GM23338 (cell line): ENCODE data around the gene RPL37A. TPM values are rescaled to one million over a fixed set of nuclear protein-coding genes. Genes with fewer than 3 reads are reported as not detected.

ENCODE experiments used
- ATAC-seq: fragments of 200-7000 bp; cut with Tn5 transposase; 3 replicates; pipeline ENCODE4 v1.9.1; 2020
- DNase-seq: peaks from one replicate; pipeline ENCODE4 v3.0.0-alpha.2; 2015; ENCODE audit warnings: low spot score
- H2AFZ ChIP-seq: fragments of 200-600 bp; sonication (generic); 2 replicates; pipeline ENCODE4 v1.8.0; 2016; ENCODE audit warnings: antibody characterized with exemption, mild to moderate bottlenecking, moderate library complexity
- H3F3A ChIP-seq: fragments of 200-600 bp; sonication (generic); replicated peaks from 2 replicates; pipeline ENCODE4 v1.8.0; 2017; ENCODE audit warnings: antibody characterized with exemption, mixed run types, low read depth
- H3K27ac ChIP-seq: fragments of 200-600 bp; sonication (generic); 2 replicates; pipeline ENCODE4 v1.6.1; 2016; ENCODE audit warnings: low read depth
- H3K27me3 ChIP-seq: fragments of 200-600 bp; sonication (generic); 2 replicates; pipeline ENCODE4 v1.8.0; 2016; ENCODE audit warnings: mild to moderate bottlenecking, mixed run types, moderate library complexity; ENCODE audit not compliant: insufficient read depth
- H3K36me3 ChIP-seq: fragments of 200-600 bp; sonication (generic); 2 replicates; pipeline ENCODE4 v1.8.0; 2016; ENCODE audit warnings: mild to moderate bottlenecking; ENCODE audit not compliant: insufficient read depth
- H3K4me1 ChIP-seq: fragments of 200-600 bp; sonication (generic); 2 replicates; pipeline ENCODE4 v1.8.0; 2016; ENCODE audit warnings: mild to moderate bottlenecking, moderate library complexity; ENCODE audit not compliant: insufficient read depth
- H3K4me2 ChIP-seq: fragments of 200-600 bp; sonication (generic); 2 replicates; pipeline ENCODE4 v1.7.1; 2017; ENCODE audit warnings: mixed run types
- H3K4me3 ChIP-seq: fragments of 200-600 bp; sonication (generic); 2 replicates; pipeline ENCODE4 v1.6.1; 2016; ENCODE audit warnings: mixed run types
- H3K79me2 ChIP-seq: fragments of 200-600 bp; sonication (generic); replicated peaks from 2 replicates; pipeline ENCODE4 v1.8.0; 2017; ENCODE audit warnings: mild to moderate bottlenecking; ENCODE audit not compliant: insufficient read depth
- H3K9me2 ChIP-seq: fragments of 200-600 bp; sonication (generic); 2 replicates; pipeline ENCODE4 v1.8.0; 2017; ENCODE audit not compliant: insufficient read depth
- H4K20me1 ChIP-seq: fragments of 200-600 bp; sonication (generic); replicated peaks from 2 replicates; pipeline ENCODE4 v1.8.0; 2017; ENCODE audit warnings: mild to moderate bottlenecking; ENCODE audit not compliant: insufficient read depth
- H3K27ac Mint-ChIP-seq: 2 replicates; pipeline ENCODE4 v1.8.0; 2020; ENCODE audit warnings: inconsistent platforms, mild to moderate bottlenecking, moderate library complexity, mixed read lengths
- H3K27me3 Mint-ChIP-seq: 3 replicates; pipeline ENCODE4 v1.8.0; 2022; ENCODE audit warnings: low read depth, mild to moderate bottlenecking, moderate library complexity, mixed read lengths, inconsistent platforms; ENCODE audit not compliant: insufficient read depth, poor library complexity
- H3K36me3 Mint-ChIP-seq: 3 replicates; pipeline ENCODE4 v1.8.0; 2021; ENCODE audit warnings: low read depth, mild to moderate bottlenecking, inconsistent platforms, moderate library complexity, mixed read lengths
- H3K4me1 Mint-ChIP-seq: 3 replicates; pipeline ENCODE4 v1.8.0; 2020; ENCODE audit warnings: mild to moderate bottlenecking, inconsistent platforms, mixed read lengths
- H3K4me3 Mint-ChIP-seq: 3 replicates; pipeline ENCODE4 v1.8.0; 2021; ENCODE audit warnings: moderate library complexity, mild to moderate bottlenecking, inconsistent platforms, mixed read lengths
- H3K9me3 Mint-ChIP-seq: 3 replicates; pipeline ENCODE4 v1.8.0; 2020; ENCODE audit warnings: moderate library complexity, mild to moderate bottlenecking, inconsistent platforms, mixed read lengths
- ETS1 ChIP-seq: IDR thresholded peaks from 2 replicates; pipeline ENCODE4 v1.6.1; 2016; ENCODE audit warnings: antibody characterized with exemption
- EZH2phosphoT487 ChIP-seq: fragments of 200-600 bp; sonication (generic); IDR thresholded peaks from one replicate; pipeline ENCODE4 v1.8.1; 2018; ENCODE audit warnings: antibody characterized with exemption; ENCODE audit not compliant: unreplicated experiment
- JUNB ChIP-seq: IDR thresholded peaks from one replicate; pipeline ENCODE4 v1.6.1; 2016; ENCODE audit warnings: antibody characterized with exemption; ENCODE audit not compliant: unreplicated experiment
- NANOG ChIP-seq: IDR thresholded peaks from 2 replicates; pipeline ENCODE4 v1.6.1; 2016; ENCODE audit warnings: antibody characterized with exemption, borderline replicate concordance
- ZNF114 ChIP-seq: fragments of 250-450 bp; sonication (Bioruptor Pico); IDR thresholded peaks from 2 replicates; pipeline ENCODE4 v1.5.0; 2020; ENCODE audit warnings: mild to moderate bottlenecking, moderate library complexity
- ZNF462 ChIP-seq: fragments of 250-450 bp; sonication (Bioruptor Pico); IDR thresholded peaks from 2 replicates; pipeline ENCODE4 v1.5.0; 2020; ENCODE audit warnings: mild to moderate bottlenecking, moderate library complexity
- polyA plus RNA-seq: library from polyadenylated mRNA; unstranded; fragments of >200 nt; fragmentation: Nextera tagmentation; extraction: Ambion mirVana; gene quantifications from 2 replicates; pipeline ENCODE4 v1.2.1, GENCODE V29; 2016
- total RNA-seq: library from RNA; depleted of rRNA; stranded (reverse); fragments of >200 nt; shearing (Covaris generic); gene quantifications from 2 replicates; pipeline ENCODE4 v1.2.3, GENCODE V29; 2014
- TF ChIP-seq, protein P1 (sequence below): IDR thresholded peaks from one replicate; pipeline ENCODE4 v1.6.1; 2018; ENCODE audit warnings: antibody characterized with exemption; ENCODE audit not compliant: unreplicated experiment
- TF ChIP-seq, protein P2 (sequence below), 2 experiments: fragments of 200-600 bp in 1 of 2; sonication (generic) in 1 of 2; conservative IDR thresholded peaks; 2 replicates each; pipeline versions ENCODE4 v1.5.1 to v1.6.1; 2016 to 2017; ENCODE audit warnings: antibody characterized with exemption in 2 of 2, low read depth in 2 of 2, mild to moderate bottlenecking in 2 of 2, moderate library complexity in 1 of 2

Gene RPL37A
- total and polyA plus RNA-seq, 2 experiments from 2014 or later = 1,118 to 5,036 TPM

DNA sequence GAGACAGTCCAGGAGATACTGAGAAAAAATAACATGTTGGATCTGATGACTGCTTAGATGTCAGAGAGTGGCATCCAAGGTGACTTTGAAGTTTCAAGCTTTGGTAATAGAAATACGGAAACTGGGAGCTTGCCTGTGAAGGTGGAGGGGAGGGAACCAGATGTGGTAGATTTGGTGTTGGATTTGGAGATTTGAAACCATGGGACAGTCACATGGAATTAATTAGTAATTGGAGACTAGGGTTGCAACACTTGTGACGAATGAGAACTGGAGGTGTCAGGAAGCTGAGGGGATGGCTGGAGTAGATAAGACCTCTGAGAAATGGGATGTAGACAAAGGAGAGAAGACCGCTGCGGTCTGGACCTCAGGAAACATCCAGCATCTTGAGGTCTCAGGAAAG is 46.7 kb downstream of the RPL37A start (continued):
- TF ChIP-seq ZNF462 (CRISPR knock-in tag) (no peak), NANOG (no peak)
- TF ChIP-seq, protein P1, sequence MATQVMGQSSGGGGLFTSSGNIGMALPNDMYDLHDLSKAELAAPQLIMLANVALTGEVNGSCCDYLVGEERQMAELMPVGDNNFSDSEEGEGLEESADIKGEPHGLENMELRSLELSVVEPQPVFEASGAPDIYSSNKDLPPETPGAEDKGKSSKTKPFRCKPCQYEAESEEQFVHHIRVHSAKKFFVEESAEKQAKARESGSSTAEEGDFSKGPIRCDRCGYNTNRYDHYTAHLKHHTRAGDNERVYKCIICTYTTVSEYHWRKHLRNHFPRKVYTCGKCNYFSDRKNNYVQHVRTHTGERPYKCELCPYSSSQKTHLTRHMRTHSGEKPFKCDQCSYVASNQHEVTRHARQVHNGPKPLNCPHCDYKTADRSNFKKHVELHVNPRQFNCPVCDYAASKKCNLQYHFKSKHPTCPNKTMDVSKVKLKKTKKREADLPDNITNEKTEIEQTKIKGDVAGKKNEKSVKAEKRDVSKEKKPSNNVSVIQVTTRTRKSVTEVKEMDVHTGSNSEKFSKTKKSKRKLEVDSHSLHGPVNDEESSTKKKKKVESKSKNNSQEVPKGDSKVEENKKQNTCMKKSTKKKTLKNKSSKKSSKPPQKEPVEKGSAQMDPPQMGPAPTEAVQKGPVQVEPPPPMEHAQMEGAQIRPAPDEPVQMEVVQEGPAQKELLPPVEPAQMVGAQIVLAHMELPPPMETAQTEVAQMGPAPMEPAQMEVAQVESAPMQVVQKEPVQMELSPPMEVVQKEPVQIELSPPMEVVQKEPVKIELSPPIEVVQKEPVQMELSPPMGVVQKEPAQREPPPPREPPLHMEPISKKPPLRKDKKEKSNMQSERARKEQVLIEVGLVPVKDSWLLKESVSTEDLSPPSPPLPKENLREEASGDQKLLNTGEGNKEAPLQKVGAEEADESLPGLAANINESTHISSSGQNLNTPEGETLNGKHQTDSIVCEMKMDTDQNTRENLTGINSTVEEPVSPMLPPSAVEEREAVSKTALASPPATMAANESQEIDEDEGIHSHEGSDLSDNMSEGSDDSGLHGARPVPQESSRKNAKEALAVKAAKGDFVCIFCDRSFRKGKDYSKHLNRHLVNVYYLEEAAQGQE = no peak

DNA sequence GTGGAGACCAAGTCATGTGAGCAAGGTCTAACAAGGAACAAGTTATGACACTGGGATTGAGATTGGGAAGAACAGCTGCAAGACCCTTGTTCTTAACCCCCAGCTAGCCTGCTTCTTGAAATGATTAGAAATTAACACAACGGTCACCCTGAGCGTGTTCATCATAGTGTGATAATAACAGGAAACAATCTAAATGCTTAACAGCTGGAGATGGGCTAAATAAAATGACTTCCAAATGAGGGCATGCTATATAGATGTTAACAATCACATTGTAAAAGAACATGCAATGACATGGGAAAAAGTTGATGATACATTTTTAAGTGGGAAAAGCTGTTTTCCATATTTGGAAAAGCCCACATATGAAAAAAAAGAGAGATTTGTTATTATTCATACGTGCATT is 47.6 kb downstream of the RPL37A start:
- H2AFZ ChIP-seq = no peak overlapping the region
- no peak for TF ChIP-seq JUNB
- TF ChIP-seq, protein P1 = no peak
- TF ChIP-seq NANOG = no peak
- no peak for TF ChIP-seq ZNF114 (CRISPR knock-in tag)
- TF ChIP-seq ETS1 = no peak
- TF ChIP-seq, protein P2, sequence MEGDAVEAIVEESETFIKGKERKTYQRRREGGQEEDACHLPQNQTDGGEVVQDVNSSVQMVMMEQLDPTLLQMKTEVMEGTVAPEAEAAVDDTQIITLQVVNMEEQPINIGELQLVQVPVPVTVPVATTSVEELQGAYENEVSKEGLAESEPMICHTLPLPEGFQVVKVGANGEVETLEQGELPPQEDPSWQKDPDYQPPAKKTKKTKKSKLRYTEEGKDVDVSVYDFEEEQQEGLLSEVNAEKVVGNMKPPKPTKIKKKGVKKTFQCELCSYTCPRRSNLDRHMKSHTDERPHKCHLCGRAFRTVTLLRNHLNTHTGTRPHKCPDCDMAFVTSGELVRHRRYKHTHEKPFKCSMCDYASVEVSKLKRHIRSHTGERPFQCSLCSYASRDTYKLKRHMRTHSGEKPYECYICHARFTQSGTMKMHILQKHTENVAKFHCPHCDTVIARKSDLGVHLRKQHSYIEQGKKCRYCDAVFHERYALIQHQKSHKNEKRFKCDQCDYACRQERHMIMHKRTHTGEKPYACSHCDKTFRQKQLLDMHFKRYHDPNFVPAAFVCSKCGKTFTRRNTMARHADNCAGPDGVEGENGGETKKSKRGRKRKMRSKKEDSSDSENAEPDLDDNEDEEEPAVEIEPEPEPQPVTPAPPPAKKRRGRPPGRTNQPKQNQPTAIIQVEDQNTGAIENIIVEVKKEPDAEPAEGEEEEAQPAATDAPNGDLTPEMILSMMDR (conservative IDR thresholded peaks at IDR 0.05; ENCODE audit: low read depth in 2 of 2) = no peak
- no peak for TF ChIP-seq EZH2phosphoT487

More for the DNA sequence above, 47.6 kb downstream of the RPL37A start:
- no peak for ATAC-seq
- Histone ChIP-seq H3K27me3 (no peaks in the 10 kb centered on the region), H3K4me3 (no peak overlapping the region), H3K36me3 (no peaks in the 10 kb centered on the region), H3K4me1 (peaks cover 6% of the 10 kb centered on the region; the same call in 1 of the 2 replicates), H3K4me2 (no peak overlapping the region), H4K20me1 (no peaks in the 10 kb centered on the region; the same call in 1 of the 2 replicates), H3K79me2 (no peaks in the 10 kb centered on the region), H3K9me2 (0 out of 2 replicates have a peak, but pooled peaks cover 6% of the 10 kb centered on the region), H3F3A (no peaks in the 10 kb centered on the region), H3K27ac (no peak overlapping the region)
- Mint-ChIP-seq H3K9me3 (peaks cover 3% of the 10 kb centered on the region; the same call in 1 of the 3 replicates), H3K36me3 (peaks cover 5% of the 10 kb centered on the region; the same call in 2 of the 3 replicates), H3K27ac (no peak overlapping the region), H3K4me3 (no peak overlapping the region), H3K4me1 (peaks cover 15% of the 10 kb centered on the region), H3K27me3 (peaks cover 8% of the 10 kb centered on the region)
- no peak for DNase-seq
